Calu3 (cell line): ENCODE measurements around the gene EPS15. TPM values are rescaled to one million over a fixed set of nuclear protein-coding genes. Genes with fewer than 3 reads are reported as not detected.

Experiments
- BruUV-seq: library from RNA; stranded (reverse); fragments of 400-500 nt; replicated peaks from 2 replicates; lab custom pipeline; 2021; lab: Mats Ljungman, UMichigan
- CTCF ChIA-PET: fragments of 300-600 bp; sonication (Branson Sonifier 250); formaldehyde crosslinking; loops from one replicate; lab custom pipeline; 2022; ENCODE audit warnings: antibody characterized with exemption; lab: Charles Lee
- DNase-seq: peaks from one replicate; pipeline ENCODE4 v3.0.0; 2022
- H3K27ac Mint-ChIP-seq: one replicate; pipeline ENCODE4 v1.8.0; 2022; ENCODE audit warnings: mixed read lengths; ENCODE audit not compliant: unreplicated experiment
- H3K27me3 Mint-ChIP-seq: one replicate; pipeline ENCODE4 v1.8.0; 2022; ENCODE audit warnings: mixed read lengths; ENCODE audit not compliant: unreplicated experiment
- H3K36me3 Mint-ChIP-seq: one replicate; pipeline ENCODE4 v1.8.0; 2022; ENCODE audit warnings: mild to moderate bottlenecking, moderate library complexity, mixed read lengths; ENCODE audit not compliant: insufficient read depth, unreplicated experiment
- H3K4me1 Mint-ChIP-seq: one replicate; pipeline ENCODE4 v1.8.0; 2022; ENCODE audit warnings: mild to moderate bottlenecking, low read depth, mixed read lengths; ENCODE audit not compliant: unreplicated experiment
- H3K4me3 Mint-ChIP-seq: one replicate; pipeline ENCODE4 v1.8.0; 2022; ENCODE audit warnings: mild to moderate bottlenecking, low read depth, moderate library complexity, mixed read lengths; ENCODE audit not compliant: unreplicated experiment
- H3K9me3 Mint-ChIP-seq: one replicate; pipeline ENCODE4 v1.8.0; 2022; ENCODE audit warnings: low read depth, mixed read lengths; ENCODE audit not compliant: unreplicated experiment
- CTCF ChIP-seq: fragments of 200-600 bp; IDR thresholded peaks from one replicate; pipeline ENCODE4 v1.8.0; 2022; ENCODE audit warnings: antibody characterized with exemption; ENCODE audit not compliant: unreplicated experiment
- intact Hi-C: fragments of 100-400 bp; cut with micrococcal nuclease; formaldehyde crosslinking; loops from one replicate; pipeline ENCODE4 v1.10.0; 2022; ENCODE audit not compliant: unreplicated experiment
- total RNA-seq: library from RNA; stranded (reverse); gene quantifications from 2 replicates; pipeline ENCODE4 v1.2.3, GENCODE V29; 2022

EPS15 gene
- total RNA-seq, 1 experiment from 2014 or later, result 51.2 TPM

DNA sequence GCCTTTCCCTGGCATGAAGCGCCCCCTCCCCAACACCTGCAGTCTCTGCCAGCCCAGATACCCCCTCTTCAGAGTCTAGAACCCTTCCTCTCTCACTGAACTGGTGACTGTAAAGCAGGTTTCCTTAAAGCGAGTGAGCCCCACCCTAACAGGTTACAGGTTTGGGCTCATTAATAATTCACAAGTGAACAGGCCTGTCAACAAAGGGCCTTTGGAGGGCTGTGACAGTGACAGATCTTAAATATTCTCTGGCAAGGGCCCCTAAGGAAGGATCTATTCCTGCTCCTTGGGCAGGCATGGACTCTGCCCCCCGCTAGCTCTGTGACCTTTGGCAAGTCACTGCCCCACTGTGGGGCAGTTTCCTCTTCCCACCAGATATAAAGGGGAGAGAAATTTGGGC is 183.1 kb downstream of the EPS15 start:
- no peaks in the 10 kb centered on the region for H3K9me3 Mint-ChIP-seq

DNA sequence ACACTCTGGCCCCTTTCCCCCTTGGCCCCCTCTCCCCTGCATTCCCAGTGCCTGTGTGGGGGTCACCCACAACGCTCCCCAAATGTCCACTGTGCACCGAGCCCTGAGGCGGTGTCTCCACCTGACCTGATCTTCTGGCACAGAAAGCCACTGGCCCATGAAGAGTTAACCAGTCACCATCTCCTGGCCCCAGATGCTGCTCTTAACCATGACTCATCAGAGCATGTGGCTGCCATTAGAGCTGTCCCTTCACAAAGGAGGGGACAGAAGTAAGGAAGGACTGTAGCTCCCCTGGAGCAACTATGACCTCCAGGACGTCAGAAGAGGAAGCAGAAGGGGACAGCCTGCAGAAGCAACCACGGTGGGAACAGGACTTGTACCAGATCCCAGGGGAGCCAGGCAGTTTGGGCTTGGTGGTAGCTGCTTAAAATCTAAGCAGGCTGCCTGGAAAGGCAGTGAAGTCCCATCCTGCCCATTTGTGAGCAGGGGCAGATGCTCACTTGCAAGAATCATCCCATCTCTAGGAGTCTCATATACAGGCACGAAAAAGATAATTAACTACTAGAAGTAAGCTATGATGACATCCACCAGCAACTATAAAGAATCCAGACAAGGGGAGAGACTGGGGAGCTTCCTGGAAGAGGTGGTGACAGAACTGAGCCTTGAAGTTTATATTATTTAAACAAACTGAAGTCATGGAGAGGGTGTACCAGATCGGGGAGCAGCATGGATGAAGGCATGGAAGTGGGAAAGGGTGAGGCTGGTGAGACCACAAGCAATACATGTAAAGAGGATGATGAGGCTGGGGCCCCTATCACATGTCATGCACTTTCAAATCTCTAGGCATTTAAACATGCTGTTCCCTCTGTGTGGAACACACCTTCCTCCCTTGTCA is 187.6 kb downstream of the EPS15 start:
- H3K27ac Mint-ChIP-seq, result peak overlapping the region; percentile 94
- H3K36me3 Mint-ChIP-seq, result peaks cover 19% of the 10 kb centered on the region
- peaks cover 52% of the 10 kb centered on the region for H3K4me1 Mint-ChIP-seq
- TF ChIP-seq CTCF, result no peak
- no peaks in the 10 kb centered on the region for H3K9me3 Mint-ChIP-seq
- peak overlapping the region; percentile 75 for H3K4me3 Mint-ChIP-seq
- DNase-seq, result peak; percentile 56
- no peaks in the 10 kb centered on the region for H3K27me3 Mint-ChIP-seq
- TSS peak; percentile 78 for BruUV-seq
- intact Hi-C loops, result no loop called here
- CTCF ChIA-PET, result interaction anchor here (0.6 to 1.8 kb wide), 6 partner anchors 13 to 169 kb away, joined by 3 to 10 read pairs (median 4); no protein-coding TSS in a partner anchor

More for the DNA sequence above, 183.1 kb downstream of the EPS15 start:
- intact Hi-C loops, result no loop called here
- peaks cover 45% of the 10 kb centered on the region for H3K4me1 Mint-ChIP-seq
- peak; percentile 53 for DNase-seq
- TF ChIP-seq CTCF, result no peak
- no peaks in the 10 kb centered on the region for H3K27me3 Mint-ChIP-seq
- CTCF ChIA-PET, result interaction anchor here (0.7 kb wide), 1 partner anchor 68 kb away, joined by 3 read pairs; no protein-coding TSS in a partner anchor
- peaks cover 5% of the 10 kb centered on the region for H3K36me3 Mint-ChIP-seq
- H3K4me3 Mint-ChIP-seq, result peak overlapping the region; percentile 15
- BruUV-seq, result no TSS peak
- H3K27ac Mint-ChIP-seq, result peak overlapping the region; percentile 43

DNA sequence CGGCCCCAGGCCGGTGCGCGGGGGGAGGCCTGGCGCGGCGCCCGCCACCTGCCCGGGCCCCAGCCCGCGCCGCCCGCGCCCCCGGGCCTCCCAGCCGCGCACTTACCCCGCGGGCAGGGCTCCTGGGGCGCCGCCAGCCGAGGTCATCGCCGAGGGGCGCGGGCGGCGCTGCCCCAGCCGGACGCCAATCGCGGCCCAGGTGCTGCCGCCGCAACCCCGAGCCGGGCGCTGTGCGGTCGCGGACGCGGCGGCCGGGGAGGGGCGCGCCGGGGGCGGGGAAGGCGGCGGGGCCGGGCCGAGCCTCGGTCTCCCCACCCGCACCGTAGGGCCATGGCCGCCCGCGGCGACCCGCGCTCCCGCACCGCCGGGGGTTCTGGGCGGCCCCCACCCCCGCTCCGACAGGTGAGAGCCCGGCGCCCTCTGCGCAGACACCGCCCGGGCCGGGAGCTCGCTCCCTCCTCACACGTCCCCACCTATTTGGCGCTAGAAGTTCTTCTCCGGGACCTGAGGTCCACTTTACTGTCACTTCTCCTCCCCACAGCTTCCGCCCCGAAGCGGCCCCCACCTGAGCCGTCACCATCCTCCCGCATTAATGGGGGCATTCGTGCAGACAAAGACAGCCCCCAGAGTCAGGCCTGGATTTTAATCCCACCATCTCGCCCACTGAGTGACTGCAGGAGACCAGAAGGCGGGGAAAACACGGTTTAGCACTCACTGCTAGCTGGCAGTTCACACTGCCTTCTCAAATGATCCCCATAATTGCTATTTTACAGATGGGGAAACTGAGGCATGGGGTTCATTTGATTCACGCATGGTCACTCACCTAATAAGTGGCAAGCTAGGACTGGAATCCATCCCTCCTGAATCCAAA is 188.5 kb downstream of the EPS15 start, which contains the start of gene TTC39A:
TSS of gene TTC39A (minus strand) at position 232 of the 871 bp plus-strand sequence. CDS start at position 147, 85 bp downstream.
- peaks cover 19% of the 10 kb centered on the region for H3K36me3 Mint-ChIP-seq
- BruUV-seq, result no TSS peak
- intact Hi-C loops, result no loop called here
- CTCF ChIA-PET, result interaction anchor here (0.6 to 1.8 kb wide), 4 partner anchors 14 to 170 kb away, joined by 3 to 10 read pairs (median 6); no protein-coding TSS in a partner anchor
- H3K27ac Mint-ChIP-seq, result peak within 1 kb of the TSS; percentile 94
- no peaks in the 10 kb centered on the region for H3K9me3 Mint-ChIP-seq
- DNase-seq, result no peak
- no peaks in the 10 kb centered on the region for H3K27me3 Mint-ChIP-seq
- peak within 1 kb of the TSS; percentile 75 for H3K4me3 Mint-ChIP-seq
- TF ChIP-seq CTCF, result no peak
- H3K4me1 Mint-ChIP-seq, result peaks cover 43% of the 10 kb centered on the region
